ENCODE measurements around the gene TENM4.

The TENM4 gene

GRCh38 chr11:78958444-78958843, 482.4 kb downstream of the TENM4 start:
- TF ChIP-seq NFRKB (IDR thresholded peaks at IDR 0.05), result no peak
- TF ChIP-seq HDGF (IDR thresholded peaks at IDR 0.05; ENCODE audit: borderline replicate concordance), result no peak
- TF ChIP-seq PKNOX1 (IDR thresholded peaks at IDR 0.05), result no peak
- TF ChIP-seq LEF1 (IDR thresholded peaks at IDR 0.05; ENCODE audit: borderline replicate concordance), result no peak
- no peak for TF ChIP-seq ZNF384 (IDR thresholded peaks at IDR 0.05)
- no peak for TF ChIP-seq FOXK2 (IDR thresholded peaks at IDR 0.05)
- no peak for TF ChIP-seq SP1 (IDR thresholded peaks at IDR 0.05)
- TF ChIP-seq ELF4 (IDR thresholded peaks at IDR 0.05), result no peak
- no peak for TF ChIP-seq CTBP1 (IDR thresholded peaks at IDR 0.05; ENCODE audit: borderline replicate concordance)
- TF ChIP-seq TARDBP (IDR thresholded peaks at IDR 0.05), result no peak
- no peak for TF ChIP-seq ARNT (IDR thresholded peaks at IDR 0.05)
- no peak for TF ChIP-seq FOXA1 (IDR thresholded peaks at IDR 0.05)
- ChIA-PET CTCF (interaction anchor here (1.2 to 1.3 kb wide), 2 partner anchors 160 to 313 kb away, joined by 3 to 4 read pairs; no protein-coding TSS in a partner anchor), POLR2A (no interaction called here)
- DNase-seq (ENCODE audit: extremely low spot score), result no peak

GRCh38 chr11:78957476-78958245, 483.2 kb downstream of the TENM4 start:
- TF ChIP-seq FOXA1 (IDR thresholded peaks at IDR 0.05) (no peak), TARDBP (IDR thresholded peaks at IDR 0.05) (no peak), FOXK2 (IDR thresholded peaks at IDR 0.05) (no peak), L3MBTL2 (conservative IDR thresholded peaks at IDR 0.05) (no peak), FOXM1 (IDR thresholded peaks at IDR 0.05; ENCODE audit: borderline replicate concordance) (no peak), SUZ12 (IDR thresholded peaks at IDR 0.05) (no peak), ELF4 (IDR thresholded peaks at IDR 0.05) (no peak), CTBP1 (IDR thresholded peaks at IDR 0.05; ENCODE audit: borderline replicate concordance) (no peak), NFRKB (IDR thresholded peaks at IDR 0.05) (no peak), SP1 (IDR thresholded peaks at IDR 0.05) (no peak), LEF1 (IDR thresholded peaks at IDR 0.05; ENCODE audit: borderline replicate concordance) (no peak), PKNOX1 (IDR thresholded peaks at IDR 0.05) (no peak), BHLHE40 (IDR thresholded peaks at IDR 0.05; ENCODE audit: borderline replicate concordance) (no peak)
- POLR2A ChIA-PET, result interaction anchor here (1.0 kb wide), 1 partner anchor 25 kb away, joined by 3 read pairs; no protein-coding TSS in a partner anchor
- DNase-seq (ENCODE audit: extremely low spot score), result no peak
- CTCF ChIA-PET, result interaction anchor here (1.3 kb wide), 1 partner anchor 160 kb away, joined by 4 read pairs; no protein-coding TSS in a partner anchor

GRCh38 chr11:78954696-78955095, 486.1 kb downstream of the TENM4 start:
- no peak for TF ChIP-seq FOXK2 (IDR thresholded peaks at IDR 0.05)
- no peak for TF ChIP-seq FOXM1 (IDR thresholded peaks at IDR 0.05; ENCODE audit: borderline replicate concordance)

GRCh38 chr11:78954261-78954660, 486.6 kb downstream of the TENM4 start:
- TF ChIP-seq PKNOX1 (IDR thresholded peaks at IDR 0.05), result no peak
- TF ChIP-seq TARDBP (IDR thresholded peaks at IDR 0.05), result no peak
- DNase-seq (ENCODE audit: extremely low spot score), result no peak
- POLR2A ChIA-PET, result no interaction called here
- CTCF ChIA-PET, result no interaction called here

More at GRCh38 chr11:78954696-78955095, 486.1 kb downstream of the TENM4 start:
- ChIA-PET CTCF (no interaction called here), POLR2A (no interaction called here)
- no peak for DNase-seq (ENCODE audit: extremely low spot score)

GRCh38 chr11:78952890-78953289, 487.9 kb downstream of the TENM4 start:
- CTCF ChIA-PET, result interaction anchor here (0.7 kb wide), 1 partner anchor 33 kb away, joined by 3 read pairs; no protein-coding TSS in a partner anchor
- no peak for DNase-seq (ENCODE audit: extremely low spot score)
- POLR2A ChIA-PET, result no interaction called here
- TF ChIP-seq CTBP1 (IDR thresholded peaks at IDR 0.05; ENCODE audit: borderline replicate concordance) (no peak), BHLHE40 (IDR thresholded peaks at IDR 0.05; ENCODE audit: borderline replicate concordance) (no peak), ZNF384 (IDR thresholded peaks at IDR 0.05) (no peak), FOXA1 (IDR thresholded peaks at IDR 0.05) (no peak), L3MBTL2 (conservative IDR thresholded peaks at IDR 0.05) (no peak), ARNT (IDR thresholded peaks at IDR 0.05) (no peak), SUZ12 (IDR thresholded peaks at IDR 0.05) (no peak), SP1 (IDR thresholded peaks at IDR 0.05) (no peak), FOXK2 (IDR thresholded peaks at IDR 0.05) (no peak), NFRKB (IDR thresholded peaks at IDR 0.05) (no peak), TARDBP (IDR thresholded peaks at IDR 0.05) (no peak), HDGF (IDR thresholded peaks at IDR 0.05; ENCODE audit: borderline replicate concordance) (no peak), PKNOX1 (IDR thresholded peaks at IDR 0.05) (no peak), LEF1 (IDR thresholded peaks at IDR 0.05; ENCODE audit: borderline replicate concordance) (no peak), ELF4 (IDR thresholded peaks at IDR 0.05) (no peak), FOXM1 (IDR thresholded peaks at IDR 0.05; ENCODE audit: borderline replicate concordance) (no peak)

- DNase-seq (ENCODE audit: extremely low spot score), result no peak
- no peak for TF ChIP-seq ARNT (IDR thresholded peaks at IDR 0.05)
- TF ChIP-seq ZNF384 (IDR thresholded peaks at IDR 0.05), result no peak
- TF ChIP-seq LEF1 (IDR thresholded peaks at IDR 0.05; ENCODE audit: borderline replicate concordance), result no peak
- no peak for TF ChIP-seq SUZ12 (IDR thresholded peaks at IDR 0.05)
- TF ChIP-seq HDGF (IDR thresholded peaks at IDR 0.05; ENCODE audit: borderline replicate concordance), result no peak
- ChIA-PET POLR2A (no interaction called here), CTCF (no interaction called here)
Measured at GRCh38 chr11:78952175-78952574, 488.7 kb downstream of the TENM4 start.

Measured in HEK293T (cell line).